ENCODE data around the gene SFRP2.

GRCh38 chr4:153816542-153816941 lies 27.7 kb upstream of the SFRP2 start:
- no peak for TF ChIP-seq CTCF (IDR thresholded peaks at IDR 0.05; ENCODE audit: insufficient read depth, low read length, poor library complexity, severe bottlenecking)
- TF ChIP-seq EZH2phosphoT487 (conservative IDR thresholded peaks at IDR 0.05; ENCODE audit: low read length), result no peak
